GM20000 (cell line): Measurements from ENCODE around the gene SSU72.

Source experiments
- DNase-seq: peaks from one replicate; pipeline ENCODE4 v3.0.0; 2012; ENCODE audit warnings: low spot score
- CTCF ChIP-seq: IDR thresholded peaks from 2 replicates; pipeline ENCODE4 v1.5.1; 2012; ENCODE audit warnings: mild to moderate bottlenecking, control low read depth; ENCODE audit errors: extremely low read depth, missing control alignments

The SSU72 gene

GRCh38 chr1:1552263-1552639 is 22.4 kb downstream of the SSU72 start:
- no peak for DNase-seq
- no peak for TF ChIP-seq CTCF

- no peak for DNase-seq
Observed at GRCh38 chr1:1551524-1552262, 23.0 kb downstream of the SSU72 start.

GRCh38 chr1:1550591-1551432 is 23.9 kb downstream of the SSU72 start:
- no peak for TF ChIP-seq CTCF
- no peak for DNase-seq

More at GRCh38 chr1:1551524-1552262, 23.0 kb downstream of the SSU72 start:
- no peak for TF ChIP-seq CTCF

- no peak for TF ChIP-seq CTCF
- DNase-seq = no peak
Observed at GRCh38 chr1:1550087-1550486, 24.6 kb downstream of the SSU72 start.

GRCh38 chr1:1548591-1548990 is 26.1 kb downstream of the SSU72 start:
- DNase-seq = no peak
- no peak for TF ChIP-seq CTCF

GRCh38 chr1:1547476-1547875 is 27.2 kb downstream of the SSU72 start:
- DNase-seq = no peak

More at GRCh38 chr1:1547476-1547875, 27.2 kb downstream of the SSU72 start:
- TF ChIP-seq CTCF = no peak
